ENCODE data around the gene CABP1. TPM values are rescaled to one million over a fixed set of nuclear protein-coding genes. Genes with fewer than 3 reads are reported as not detected.

The CABP1 gene
- total and polyA plus RNA-seq, 2 donors (not counting 1 experiment from before 2014, with no cell fraction given), result not detected

GRCh38 chr12:120661432-120661831, 21.0 kb downstream of the CABP1 start:
- ChIA-PET POLR2A (no interaction called here), CTCF (interaction anchor here (1.4 to 3.4 kb wide), 2 partner anchors 12 to 13 kb away, joined by 7 to 35 read pairs; no protein-coding TSS in a partner anchor)
- intact Hi-C loops (cut with micrococcal nuclease), result no loop called here
- no peak overlapping the region for H2AFZ ChIP-seq (ENCODE audit: insufficient read depth, low read depth, low read length, poor library complexity, severe bottlenecking)
- H3K9ac ChIP-seq (ENCODE audit: low read length), result no peak overlapping the region
- no peak overlapping the region for H3K4me2 ChIP-seq (replicated peaks; ENCODE audit: low read depth, low read length, poor library complexity, severe bottlenecking)
- H3K4me1 Mint-ChIP-seq, result peaks cover 15% of the 10 kb centered on the region
- peaks cover 0 to 16% (median 0%) of the 10 kb centered on the region in 4 experiments for H3K27me3 ChIP-seq (replicated peaks in 1 of 4; ENCODE audit: control extremely low read depth in 1 of 4, control insufficient read depth in 3 of 4, insufficient read depth in 4 of 4, low read length in 3 of 4)
- H3K9me3 Mint-ChIP-seq (ENCODE audit: insufficient read depth), result no peaks in the 10 kb centered on the region
- no peak overlapping the region for H3K27ac ChIP-seq (ENCODE audit: low read length in 2 of 2)
- no peak for DNase-seq
- peaks cover 6% of the 10 kb centered on the region for H3K27me3 Mint-ChIP-seq
- no peaks in the 10 kb centered on the region for H4K20me1 ChIP-seq (ENCODE audit: control insufficient read depth, insufficient read depth, low read length, poor library complexity, severe bottlenecking)
- no peaks in the 10 kb centered on the region for H3K36me3 ChIP-seq (replicated peaks in 1 of 2; ENCODE audit: control extremely low read depth in 1 of 2, control insufficient read depth in 1 of 2, extremely low read depth in 1 of 2, insufficient read depth in 2 of 2, low read length in 1 of 2)
- no peak overlapping the region for H3K27ac Mint-ChIP-seq
- H3K9me3 ChIP-seq (ENCODE audit: control extremely low read depth in 1 of 3, control insufficient read depth in 2 of 3, insufficient read depth in 1 of 3, low read length in 2 of 3), result peaks cover 0 to 2% (median 0%) of the 10 kb centered on the region in 3 donors
- 70% methylated on average over 2 of the region's 2 CpGs for WGBS (ENCODE audit: insufficient coverage)
- H3K79me2 ChIP-seq (ENCODE audit: control insufficient read depth, insufficient read depth, low read length), result no peaks in the 10 kb centered on the region
- H3K4me1 ChIP-seq (ENCODE audit: control insufficient read depth in 2 of 2, insufficient read depth in 2 of 2, low read length in 2 of 2), result peaks cover 28 to 35% of the 10 kb centered on the region in 2 donors
- ATAC-seq (ENCODE audit: low read depth), result no peak
- no peak overlapping the region for H3K4me3 Mint-ChIP-seq
- no peak overlapping the region for H3K4me3 ChIP-seq (ENCODE audit: control extremely low read depth in 1 of 5, extremely low read depth in 1 of 5, insufficient read depth in 1 of 5, low read depth in 2 of 5, low read length in 4 of 5)
- TF ChIP-seq EZH2 (IDR thresholded peaks at IDR 0.05; ENCODE audit: borderline replicate concordance, insufficient read depth, low read depth, low read length, poor library complexity, severe bottlenecking), result no peak
- peak; percentile 15 for TF ChIP-seq CTCF (IDR thresholded peaks at IDR 0.05)

GRCh38 chr12:120662879-120663278, 22.5 kb downstream of the CABP1 start:
- peak; percentile 85 for DNase-seq
- no peaks in the 10 kb centered on the region for H3K79me2 ChIP-seq (ENCODE audit: control insufficient read depth, insufficient read depth, low read length)

More at GRCh38 chr12:120662879-120663278, 22.5 kb downstream of the CABP1 start:
- peaks cover 0 to 14% (median 0%) of the 10 kb centered on the region in 4 experiments for H3K27me3 ChIP-seq (replicated peaks in 1 of 4; ENCODE audit: control extremely low read depth in 1 of 4, control insufficient read depth in 3 of 4, insufficient read depth in 4 of 4, low read length in 3 of 4)
- no peak overlapping the region for H3K27ac ChIP-seq (ENCODE audit: low read length in 2 of 2)
- ATAC-seq (ENCODE audit: low read depth), result peak; percentile 95
- WGBS (ENCODE audit: insufficient coverage), result 15% methylated on average over 2 of the region's 3 CpGs
- no peak overlapping the region for H3K4me3 ChIP-seq (ENCODE audit: control extremely low read depth in 1 of 5, extremely low read depth in 1 of 5, insufficient read depth in 1 of 5, low read depth in 2 of 5, low read length in 4 of 5)
- Mint-ChIP-seq H3K27me3 (peaks cover 6% of the 10 kb centered on the region), H3K9me3 (ENCODE audit: insufficient read depth) (no peaks in the 10 kb centered on the region), H3K4me3 (peak overlapping the region; percentile 6), H3K4me1 (peaks cover 20% of the 10 kb centered on the region), H3K27ac (peak overlapping the region; percentile 61)
- no peaks in the 10 kb centered on the region for H4K20me1 ChIP-seq (ENCODE audit: control insufficient read depth, insufficient read depth, low read length, poor library complexity, severe bottlenecking)
- intact Hi-C loops (cut with micrococcal nuclease), result no loop called here
- no peaks in the 10 kb centered on the region for H3K36me3 ChIP-seq (replicated peaks in 1 of 2; ENCODE audit: control extremely low read depth in 1 of 2, control insufficient read depth in 1 of 2, extremely low read depth in 1 of 2, insufficient read depth in 2 of 2, low read length in 1 of 2)
- no peak overlapping the region for H2AFZ ChIP-seq (ENCODE audit: insufficient read depth, low read depth, low read length, poor library complexity, severe bottlenecking)
- CTCF ChIA-PET, result interaction anchor here (3.4 kb wide), 1 partner anchor 14 kb away, joined by 35 read pairs; no protein-coding TSS in a partner anchor
- peak overlapping the region; percentile 50 for H3K4me2 ChIP-seq (replicated peaks; ENCODE audit: low read depth, low read length, poor library complexity, severe bottlenecking)
- TF ChIP-seq EZH2 (IDR thresholded peaks at IDR 0.05; ENCODE audit: borderline replicate concordance, insufficient read depth, low read depth, low read length, poor library complexity, severe bottlenecking) (no peak), CTCF (IDR thresholded peaks at IDR 0.05) (no peak)
- H3K4me1 ChIP-seq (ENCODE audit: control insufficient read depth in 2 of 2, insufficient read depth in 2 of 2, low read length in 2 of 2), result peaks cover 30 to 38% of the 10 kb centered on the region in 2 donors
- H3K9ac ChIP-seq (ENCODE audit: low read length), result no peak overlapping the region
- POLR2A ChIA-PET, result interaction anchor here (0.6 kb wide), 1 partner anchor 361 kb away, joined by 3 read pairs; the partner anchor contains the start of gene SIRT4
- H3K9me3 ChIP-seq (ENCODE audit: control extremely low read depth in 1 of 3, control insufficient read depth in 2 of 3, insufficient read depth in 1 of 3, low read length in 2 of 3), result peaks cover 0 to 2% (median 0%) of the 10 kb centered on the region in 3 donors

Data from B cell (primary cell).